PC-9 (cell line): ENCODE results near the gene SORT1.

Experiments
- CTCF ChIP-seq: fragments of 200-600 bp; sonication (generic); conservative IDR thresholded peaks from 2 replicates; pipeline ENCODE4 v1.6.1; 2017; ENCODE audit warnings: mixed run types, antibody characterized with exemption, mild to moderate bottlenecking, moderate library complexity
- EZH2 ChIP-seq: fragments of 200-600 bp; sonication (generic); IDR thresholded peaks from 2 replicates; pipeline ENCODE4 v1.8.0; 2017; ENCODE audit warnings: antibody characterized with exemption, low read depth

- TF ChIP-seq CTCF (no peak), EZH2 (no peak)
Measured at GRCh38 chr1:109290137-109290536, 107.6 kb downstream of the SORT1 start.
